ENCODE measurements around the gene STX3. TPM values are rescaled to one million over a fixed set of nuclear protein-coding genes. Genes with fewer than 3 reads are reported as not detected.

STX3 gene
- total and polyA plus RNA-seq, 2 donors (not counting 3 experiments of a cell fraction or from before 2014, with no cell fraction given) = 40.3 to 49.7 TPM

DNA sequence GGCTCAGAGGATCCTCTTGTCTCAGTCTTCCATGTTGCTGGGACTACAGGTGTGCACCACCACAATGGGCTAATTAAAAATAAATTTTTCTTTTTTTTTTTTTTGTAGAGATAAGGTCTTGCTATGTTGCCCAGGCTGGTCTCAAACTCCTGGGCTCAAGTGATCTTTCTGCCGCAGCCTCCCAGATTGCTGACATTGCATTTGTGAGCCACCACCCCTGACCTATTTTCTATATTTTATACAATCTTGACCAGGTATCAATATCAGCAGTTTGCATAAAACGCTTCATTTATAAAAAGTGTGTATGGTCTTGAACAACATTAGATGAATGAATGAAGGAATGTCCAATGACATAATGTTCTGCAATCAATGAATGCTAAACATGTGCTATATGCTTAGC lies 9.1 kb upstream of the STX3 start:
- Histone ChIP-seq H3K4me1 (ENCODE audit: control insufficient read depth, extremely low read depth, insufficient read depth, low read length) (no peaks in the 10 kb centered on the region), H3K9me1 (replicated peaks; ENCODE audit: control insufficient read depth, extremely low read depth, insufficient read depth, low read length) (no peaks in the 10 kb centered on the region), H2AFZ (ENCODE audit: low read depth, low read length) (no peak overlapping the region), H4K20me1 (replicated peaks; ENCODE audit: control insufficient read depth, extremely low read depth, insufficient read depth, low read length) (no peaks in the 10 kb centered on the region), H3K27ac (ENCODE audit: insufficient read depth, low read depth, low read length) (no peak overlapping the region), H3K27me3 (ENCODE audit: control insufficient read depth in 2 of 2, insufficient read depth in 2 of 2, low read length in 2 of 2) (peaks cover 0 to 12% of the 10 kb centered on the region in 2 experiments), H3K9ac (replicated peaks; ENCODE audit: extremely low read depth, insufficient read depth, low read length) (no peak overlapping the region), H3K79me2 (ENCODE audit: control insufficient read depth, insufficient read depth, low read length) (no peaks in the 10 kb centered on the region), H3K4me2 (ENCODE audit: insufficient read depth, low read length) (no peak overlapping the region), H3K36me3 (ENCODE audit: control insufficient read depth in 2 of 2, extremely low read depth in 1 of 2, insufficient read depth in 2 of 2, low read length in 2 of 2) (no peaks in the 10 kb centered on the region), H3K9me3 (replicated peaks; ENCODE audit: control insufficient read depth, insufficient read depth, low read length) (no peaks in the 10 kb centered on the region), H3K4me3 (replicated peaks in 1 of 3; ENCODE audit: insufficient read depth in 1 of 3, low read depth in 1 of 3, low read length in 3 of 3) (no peak overlapping the region)
- intact Hi-C loops (cut with micrococcal nuclease) = no loop called here
- CTCF ChIA-PET = interaction anchor here (2.4 kb wide), 1 partner anchor 55 kb away, joined by 7 read pairs; no protein-coding TSS in a partner anchor
- no TSS peak for BruUV-seq (replicated peaks)
- TF ChIP-seq, protein P1, sequence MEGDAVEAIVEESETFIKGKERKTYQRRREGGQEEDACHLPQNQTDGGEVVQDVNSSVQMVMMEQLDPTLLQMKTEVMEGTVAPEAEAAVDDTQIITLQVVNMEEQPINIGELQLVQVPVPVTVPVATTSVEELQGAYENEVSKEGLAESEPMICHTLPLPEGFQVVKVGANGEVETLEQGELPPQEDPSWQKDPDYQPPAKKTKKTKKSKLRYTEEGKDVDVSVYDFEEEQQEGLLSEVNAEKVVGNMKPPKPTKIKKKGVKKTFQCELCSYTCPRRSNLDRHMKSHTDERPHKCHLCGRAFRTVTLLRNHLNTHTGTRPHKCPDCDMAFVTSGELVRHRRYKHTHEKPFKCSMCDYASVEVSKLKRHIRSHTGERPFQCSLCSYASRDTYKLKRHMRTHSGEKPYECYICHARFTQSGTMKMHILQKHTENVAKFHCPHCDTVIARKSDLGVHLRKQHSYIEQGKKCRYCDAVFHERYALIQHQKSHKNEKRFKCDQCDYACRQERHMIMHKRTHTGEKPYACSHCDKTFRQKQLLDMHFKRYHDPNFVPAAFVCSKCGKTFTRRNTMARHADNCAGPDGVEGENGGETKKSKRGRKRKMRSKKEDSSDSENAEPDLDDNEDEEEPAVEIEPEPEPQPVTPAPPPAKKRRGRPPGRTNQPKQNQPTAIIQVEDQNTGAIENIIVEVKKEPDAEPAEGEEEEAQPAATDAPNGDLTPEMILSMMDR (IDR thresholded peaks at IDR 0.05; ENCODE audit: extremely low read depth in 1 of 2, insufficient read depth in 1 of 2, low read depth in 1 of 2, low read length in 2 of 2) = no peak
- TF ChIP-seq POLR2A (IDR thresholded peaks at IDR 0.05; ENCODE audit: low read depth, low read length) = no peak
- no peak for TF ChIP-seq POLR2AphosphoS5 (IDR thresholded peaks at IDR 0.05; ENCODE audit: insufficient read depth, low read depth, low read length)
- no peak for TF ChIP-seq MYC (IDR thresholded peaks at IDR 0.05; ENCODE audit: low read depth, low read length)
- TF ChIP-seq JUN (IDR thresholded peaks at IDR 0.05; ENCODE audit: borderline replicate concordance, insufficient read depth, insufficient read length, low read depth) = no peak
- TF ChIP-seq GATA2 (IDR thresholded peaks at IDR 0.05; ENCODE audit: insufficient read depth, insufficient read length, low read depth, low read length) = no peak
- TF ChIP-seq EZH2 (IDR thresholded peaks at IDR 0.05; ENCODE audit: borderline replicate concordance, low read depth, low read length, severe bottlenecking) = no peak
- no peak for TF ChIP-seq MAX (IDR thresholded peaks at IDR 0.05; ENCODE audit: insufficient read depth, insufficient read length)
- no peak for TF ChIP-seq FOS (IDR thresholded peaks at IDR 0.05; ENCODE audit: borderline replicate concordance, insufficient read depth, low read length)
- FAIRE-seq (no peak), DNase-seq (ENCODE audit: low read depth, low spot score) (no peak)
- POLR2A ChIA-PET = no interaction called here
- dilution Hi-C loops (cut with MboI; ENCODE audit: extremely low pct_ligation_motif_present, low sequenced_read_pairs) = no loop called here
